ENCODE data around the gene ASGR2.
"Not testable (repeated sequence)": the region's sequence is repeated elsewhere in the genome, so short reads cannot be mapped to it uniquely, and the experiment has no call there.

ASGR2 gene

DNA sequence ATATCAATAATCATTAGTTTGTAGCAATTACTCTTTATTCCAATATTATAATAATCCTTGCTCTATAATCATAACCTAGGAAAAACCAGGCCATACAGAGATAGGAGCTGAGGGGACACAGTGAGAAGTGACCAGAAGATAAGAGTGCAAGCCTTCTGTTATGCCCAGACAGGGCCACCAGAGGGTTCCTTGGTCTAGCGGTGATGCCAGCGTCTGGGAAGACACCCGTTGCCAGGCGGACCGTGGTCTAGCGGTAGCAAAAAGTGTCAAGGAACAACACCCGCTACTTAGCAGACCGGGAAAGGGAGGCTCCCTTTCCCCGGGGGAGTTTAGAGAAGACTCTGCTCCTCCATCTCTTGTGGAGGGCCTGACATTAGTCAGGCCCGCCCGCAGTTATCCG, 11.8 kb upstream of the ASGR2 start:
- not testable (repeated sequence) for H3K27me3 ChIP-seq (ENCODE audit: control insufficient read depth in 3 of 3, insufficient read depth in 3 of 3, low read depth in 1 of 3, low read length in 3 of 3); H2AFZ ChIP-seq (ENCODE audit: low read length); H4K91ac ChIP-seq (ENCODE audit: low read depth, low read length, poor library complexity); H3K4me2 ChIP-seq (ENCODE audit: insufficient read depth, low read length, poor library complexity, severe bottlenecking); H3K27ac ChIP-seq (replicated peaks; ENCODE audit: low read length); H2BK15ac ChIP-seq (ENCODE audit: low read length); H4K8ac ChIP-seq (ENCODE audit: low read depth, low read length); H3K79me1 ChIP-seq (ENCODE audit: low read depth, low read length); H2AK5ac ChIP-seq (ENCODE audit: low read depth, low read length); H2BK5ac ChIP-seq (ENCODE audit: low read length); H3K18ac ChIP-seq (ENCODE audit: low read length); H3K4ac ChIP-seq (ENCODE audit: low read length); H2BK12ac ChIP-seq (ENCODE audit: low read length); H3K4me1 ChIP-seq (ENCODE audit: control insufficient read depth in 2 of 2, insufficient read depth in 1 of 2, low read depth in 1 of 2, low read length in 2 of 2); H3K9ac ChIP-seq (ENCODE audit: low read depth, low read length, poor library complexity); DNase-seq (ENCODE audit: low spot score); H3K9me3 ChIP-seq (replicated peaks in 1 of 2; ENCODE audit: control insufficient read depth in 2 of 2, insufficient read depth in 1 of 2, low read depth in 1 of 2, low read length in 2 of 2); H3K23ac ChIP-seq (ENCODE audit: low read depth, low read length, poor library complexity); H3K4me3 ChIP-seq (ENCODE audit: low read length in 2 of 2); H3K36me3 ChIP-seq (replicated peaks in 1 of 2; ENCODE audit: control insufficient read depth in 2 of 2, insufficient read depth in 2 of 2, low read length in 2 of 2); H3K14ac ChIP-seq (ENCODE audit: low read length); H2BK120ac ChIP-seq (ENCODE audit: low read depth, low read length)
- no CpG with 5 or more reads among the region's 12 CpGs for WGBS, 2 donors (ENCODE audit: extremely low coverage in 2 of 2, insufficient read length in 2 of 2, insufficient replicate concordance in 1 of 2)

- no peak overlapping the region for H3K18ac ChIP-seq (ENCODE audit: low read length)
- no peaks in the 10 kb centered on the region for H3K36me3 ChIP-seq (replicated peaks in 1 of 2; ENCODE audit: control insufficient read depth in 2 of 2, insufficient read depth in 2 of 2, low read length in 2 of 2)
- no CpG with 5 or more reads among the region's 5 CpGs for WGBS, 2 donors (ENCODE audit: extremely low coverage in 2 of 2, insufficient read length in 2 of 2, insufficient replicate concordance in 1 of 2)
- H2BK12ac ChIP-seq (ENCODE audit: low read length), result no peak overlapping the region
- H2BK5ac ChIP-seq (ENCODE audit: low read length), result no peak overlapping the region
- no peak overlapping the region for H3K9ac ChIP-seq (ENCODE audit: low read depth, low read length, poor library complexity)
- H3K79me1 ChIP-seq (ENCODE audit: low read depth, low read length), result no peaks in the 10 kb centered on the region
- H3K4me1 ChIP-seq (ENCODE audit: control insufficient read depth in 2 of 2, insufficient read depth in 1 of 2, low read depth in 1 of 2, low read length in 2 of 2), result no peaks in the 10 kb centered on the region
- DNase-seq (ENCODE audit: low spot score), result no peak
- H3K9me3 ChIP-seq (replicated peaks in 1 of 2; ENCODE audit: control insufficient read depth in 2 of 2, insufficient read depth in 1 of 2, low read depth in 1 of 2, low read length in 2 of 2), result no peaks in the 10 kb centered on the region
- H4K8ac ChIP-seq (ENCODE audit: low read depth, low read length), result no peak overlapping the region
- no peak overlapping the region for H2BK15ac ChIP-seq (ENCODE audit: low read length)
- H3K4me2 ChIP-seq (ENCODE audit: insufficient read depth, low read length, poor library complexity, severe bottlenecking), result no peak overlapping the region
- no peak overlapping the region for H3K27ac ChIP-seq (replicated peaks; ENCODE audit: low read length)
- H3K4ac ChIP-seq (ENCODE audit: low read length), result no peak overlapping the region
- no peak overlapping the region for H2AFZ ChIP-seq (ENCODE audit: low read length)
- H2AK5ac ChIP-seq (ENCODE audit: low read depth, low read length), result no peak overlapping the region
- H2BK120ac ChIP-seq (ENCODE audit: low read depth, low read length), result no peak overlapping the region
- H3K14ac ChIP-seq (ENCODE audit: low read length), result no peak overlapping the region
- H3K4me3 ChIP-seq (ENCODE audit: low read length in 2 of 2), result no peak overlapping the region
- H3K27me3 ChIP-seq (ENCODE audit: control insufficient read depth in 3 of 3, insufficient read depth in 3 of 3, low read depth in 1 of 3, low read length in 3 of 3), result no peaks in the 10 kb centered on the region
- no peak overlapping the region for H3K23ac ChIP-seq (ENCODE audit: low read depth, low read length, poor library complexity)
- no peak overlapping the region for H4K91ac ChIP-seq (ENCODE audit: low read depth, low read length, poor library complexity)
Measured at GRCh38 chr17:7124923-7125322, 10.3 kb upstream of the ASGR2 start.

DNA sequence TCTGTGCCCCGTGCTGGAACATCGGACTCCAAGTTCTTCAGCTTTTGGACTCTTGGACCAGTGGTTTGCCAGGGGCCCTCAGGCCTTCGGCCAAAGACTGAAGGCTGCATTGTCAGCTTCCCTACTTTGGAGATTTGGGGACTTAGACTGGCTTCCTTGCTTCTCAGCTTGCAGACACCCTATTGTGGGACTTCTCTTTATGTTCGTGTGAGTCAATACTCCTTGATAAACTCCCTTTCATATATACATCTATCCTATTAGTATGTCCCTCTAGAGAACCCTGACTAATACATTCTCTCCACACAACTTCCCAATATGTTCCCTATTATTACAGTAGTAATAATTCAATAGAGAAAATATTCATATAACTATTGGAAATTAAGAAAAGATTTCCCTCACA, 9.2 kb upstream of the ASGR2 start:
- Histone ChIP-seq H4K8ac (ENCODE audit: low read depth, low read length) (no peak overlapping the region), H2AK5ac (ENCODE audit: low read depth, low read length) (no peak overlapping the region), H2BK120ac (ENCODE audit: low read depth, low read length) (no peak overlapping the region)

GRCh38 chr17:7122381-7122780, 7.8 kb upstream of the ASGR2 start:
- Histone ChIP-seq H3K4me3 (ENCODE audit: low read length in 2 of 2) (no peak overlapping the region), H3K14ac (ENCODE audit: low read length) (no peak overlapping the region), H4K8ac (ENCODE audit: low read depth, low read length) (no peak overlapping the region), H3K18ac (ENCODE audit: low read length) (no peak overlapping the region), H3K9me3 (replicated peaks in 1 of 2; ENCODE audit: control insufficient read depth in 2 of 2, insufficient read depth in 1 of 2, low read depth in 1 of 2, low read length in 2 of 2) (peaks cover 0 to under 1% of the 10 kb centered on the region in 2 donors), H2AK5ac (ENCODE audit: low read depth, low read length) (no peak overlapping the region), H4K91ac (ENCODE audit: low read depth, low read length, poor library complexity) (no peak overlapping the region), H2BK120ac (ENCODE audit: low read depth, low read length) (no peak overlapping the region), H3K36me3 (replicated peaks in 1 of 2; ENCODE audit: control insufficient read depth in 2 of 2, insufficient read depth in 2 of 2, low read length in 2 of 2) (no peaks in the 10 kb centered on the region), H3K27me3 (ENCODE audit: control insufficient read depth in 3 of 3, insufficient read depth in 3 of 3, low read depth in 1 of 3, low read length in 3 of 3) (no peaks in the 10 kb centered on the region), H2BK15ac (ENCODE audit: low read length) (no peak overlapping the region), H3K9ac (ENCODE audit: low read depth, low read length, poor library complexity) (no peak overlapping the region), H2BK5ac (ENCODE audit: low read length) (no peak overlapping the region), H3K4me2 (ENCODE audit: insufficient read depth, low read length, poor library complexity, severe bottlenecking) (no peak overlapping the region), H2BK12ac (ENCODE audit: low read length) (no peak overlapping the region), H3K4me1 (ENCODE audit: control insufficient read depth in 2 of 2, insufficient read depth in 1 of 2, low read depth in 1 of 2, low read length in 2 of 2) (no peaks in the 10 kb centered on the region), H3K23ac (ENCODE audit: low read depth, low read length, poor library complexity) (no peak overlapping the region), H3K27ac (replicated peaks; ENCODE audit: low read length) (no peak overlapping the region), H3K4ac (ENCODE audit: low read length) (no peak overlapping the region), H2AFZ (ENCODE audit: low read length) (no peak overlapping the region), H3K79me1 (ENCODE audit: low read depth, low read length) (no peaks in the 10 kb centered on the region)
- DNase-seq (ENCODE audit: low spot score), result no peak
- WGBS, 2 donors (ENCODE audit: extremely low coverage in 2 of 2, insufficient read length in 2 of 2, insufficient replicate concordance in 1 of 2), result no CpG with 5 or more reads among the region's 4 CpGs

More for the DNA sequence above, 9.2 kb upstream of the ASGR2 start:
- H3K27me3 ChIP-seq (ENCODE audit: control insufficient read depth in 3 of 3, insufficient read depth in 3 of 3, low read depth in 1 of 3, low read length in 3 of 3), result no peaks in the 10 kb centered on the region
- H3K23ac ChIP-seq (ENCODE audit: low read depth, low read length, poor library complexity), result no peak overlapping the region
- H2BK5ac ChIP-seq (ENCODE audit: low read length), result no peak overlapping the region
- H3K18ac ChIP-seq (ENCODE audit: low read length), result no peak overlapping the region
- no peak overlapping the region for H3K14ac ChIP-seq (ENCODE audit: low read length)
- no peak overlapping the region for H2AFZ ChIP-seq (ENCODE audit: low read length)
- no peaks in the 10 kb centered on the region for H3K36me3 ChIP-seq (replicated peaks in 1 of 2; ENCODE audit: control insufficient read depth in 2 of 2, insufficient read depth in 2 of 2, low read length in 2 of 2)
- no peak overlapping the region for H3K9ac ChIP-seq (ENCODE audit: low read depth, low read length, poor library complexity)
- H3K4me1 ChIP-seq (ENCODE audit: control insufficient read depth in 2 of 2, insufficient read depth in 1 of 2, low read depth in 1 of 2, low read length in 2 of 2), result no peaks in the 10 kb centered on the region
- H3K4me2 ChIP-seq (ENCODE audit: insufficient read depth, low read length, poor library complexity, severe bottlenecking), result no peak overlapping the region
- no peaks in the 10 kb centered on the region for H3K9me3 ChIP-seq (replicated peaks in 1 of 2; ENCODE audit: control insufficient read depth in 2 of 2, insufficient read depth in 1 of 2, low read depth in 1 of 2, low read length in 2 of 2)
- no peak overlapping the region for H3K4ac ChIP-seq (ENCODE audit: low read length)
- H3K27ac ChIP-seq (replicated peaks; ENCODE audit: low read length), result no peak overlapping the region
- H4K91ac ChIP-seq (ENCODE audit: low read depth, low read length, poor library complexity), result no peak overlapping the region
- H2BK15ac ChIP-seq (ENCODE audit: low read length), result no peak overlapping the region
- no peak for DNase-seq (ENCODE audit: low spot score)
- WGBS, 2 donors (ENCODE audit: extremely low coverage in 2 of 2, insufficient read length in 2 of 2, insufficient replicate concordance in 1 of 2), result no CpG with 5 or more reads among the region's 4 CpGs
- H2BK12ac ChIP-seq (ENCODE audit: low read length), result no peak overlapping the region
- H3K4me3 ChIP-seq (ENCODE audit: low read length in 2 of 2), result no peak overlapping the region
- no peaks in the 10 kb centered on the region for H3K79me1 ChIP-seq (ENCODE audit: low read depth, low read length)
